PC-9 (cell line): ENCODE results near the gene MORC1. TPM values are rescaled to one million over a fixed set of nuclear protein-coding genes. Genes with fewer than 3 reads are reported as not detected.
A peak's percentile ranks its signal among the peaks of the same experiment; 100 is the strongest.
"Not testable (repeated sequence)": the region's sequence is repeated elsewhere in the genome, so short reads cannot be mapped to it uniquely, and the experiment has no call there.

Experiments
- BruUV-seq: library from RNA; stranded (reverse); fragments of 400-500 nt; replicated peaks from 2 replicates; lab custom pipeline; 2021; lab: Mats Ljungman, UMichigan
- CTCF ChIA-PET: fragments of 300-600 bp; sonication (Branson Sonifier 250); formaldehyde crosslinking; loops from one replicate; lab custom pipeline; 2022; ENCODE audit warnings: antibody characterized with exemption; lab: Charles Lee
- POLR2A ChIA-PET: fragments of 300-600 bp; sonication (Branson Sonifier 250); formaldehyde crosslinking; loops from one replicate; lab custom pipeline; 2022; ENCODE audit warnings: antibody characterized with exemption; ENCODE audit not compliant: unreplicated experiment; lab: Charles Lee
- DNase-seq, 2 experiments: peaks; one replicate each; pipeline versions ENCODE4 v3.0.0 to v3.0.0-alpha.2; 2015 to 2022; ENCODE audit warnings: mixed read lengths in 1 of 2
- H2AFZ ChIP-seq: fragments of 200-600 bp; sonication (generic); 2 replicates; pipeline ENCODE4 v1.8.1; 2017; ENCODE audit warnings: antibody characterized with exemption
- H3F3A ChIP-seq: fragments of 200-600 bp; sonication (generic); 2 replicates; pipeline ENCODE4 v1.8.1; 2017; ENCODE audit warnings: antibody characterized with exemption, mild to moderate bottlenecking, low read depth; ENCODE audit not compliant: insufficient read depth
- H3K27ac ChIP-seq: fragments of 200-600 bp; sonication (generic); 2 replicates; pipeline ENCODE4 v1.6.1; 2016; ENCODE audit warnings: mixed run types
- H3K27me3 ChIP-seq: fragments of 200-600 bp; sonication (generic); 2 replicates; pipeline ENCODE4 v1.6.1; 2016; ENCODE audit warnings: low read depth, mixed run types; ENCODE audit not compliant: insufficient read depth
- H3K36me3 ChIP-seq: fragments of 200-600 bp; sonication (generic); 2 replicates; pipeline ENCODE4 v1.6.1; 2016; ENCODE audit warnings: low read depth, mixed run types
- H3K4me1 ChIP-seq: fragments of 200-600 bp; sonication (generic); replicated peaks from 2 replicates; pipeline ENCODE4 v1.6.1; 2016; ENCODE audit warnings: mixed run types; ENCODE audit not compliant: insufficient read depth
- H3K4me2 ChIP-seq: fragments of 200-600 bp; sonication (generic); 2 replicates; pipeline ENCODE4 v1.6.1; 2017; ENCODE audit warnings: mixed run types
- H3K4me3 ChIP-seq: fragments of 200-600 bp; sonication (generic); 2 replicates; pipeline ENCODE4 v1.6.1; 2016; ENCODE audit warnings: mixed run types
- H3K79me2 ChIP-seq: fragments of 200-600 bp; sonication (generic); 2 replicates; pipeline ENCODE4 v1.6.1; 2017; ENCODE audit warnings: low read depth, mixed run types
- H3K9me2 ChIP-seq: fragments of 200-600 bp; sonication (generic); 2 replicates; pipeline ENCODE4 v1.8.1; 2017; ENCODE audit warnings: mild to moderate bottlenecking; ENCODE audit not compliant: insufficient read depth
- H3K9me3 ChIP-seq: fragments of 200-600 bp; sonication (generic); 2 replicates; pipeline ENCODE4 v1.8.1; 2016; ENCODE audit warnings: low read depth; ENCODE audit not compliant: insufficient read depth
- H4K20me1 ChIP-seq: fragments of 200-600 bp; sonication (generic); 2 replicates; pipeline ENCODE4 v1.8.1; 2017; ENCODE audit not compliant: insufficient read depth
- CTCF ChIP-seq: fragments of 200-600 bp; sonication (generic); conservative IDR thresholded peaks from 2 replicates; pipeline ENCODE4 v1.6.1; 2017; ENCODE audit warnings: mixed run types, antibody characterized with exemption, mild to moderate bottlenecking, moderate library complexity
- EZH2 ChIP-seq: fragments of 200-600 bp; sonication (generic); IDR thresholded peaks from 2 replicates; pipeline ENCODE4 v1.8.0; 2017; ENCODE audit warnings: antibody characterized with exemption, low read depth
- intact Hi-C: fragments of 100-400 bp; cut with micrococcal nuclease; formaldehyde crosslinking; loops from one replicate; pipeline ENCODE4 v1.10.0; 2022; ENCODE audit not compliant: unreplicated experiment
- total RNA-seq: library from RNA; stranded (reverse); gene quantifications from 2 replicates; pipeline ENCODE4 v1.2.3, GENCODE V29; 2021

The MORC1 gene
- total RNA-seq, 1 experiment from 2014 or later, result not detected

- BruUV-seq, result no TSS peak
- no peaks in the 10 kb centered on the region for H4K20me1 ChIP-seq
- no peaks in the 10 kb centered on the region for H3K9me3 ChIP-seq
- TF ChIP-seq CTCF (no peak), EZH2 (no peak)
- no peaks in the 10 kb centered on the region for H3K27me3 ChIP-seq
- no peaks in the 10 kb centered on the region for H3K79me2 ChIP-seq
- no peaks in the 10 kb centered on the region for H3K4me1 ChIP-seq
- no peaks in the 10 kb centered on the region for H3K36me3 ChIP-seq
- H3K27ac ChIP-seq, result no peak overlapping the region
- intact Hi-C loops, result no loop called here
- no peak overlapping the region for H2AFZ ChIP-seq
- ChIA-PET POLR2A (interaction anchor here (0.6 kb wide), 1 partner anchor 353 kb away, joined by 5 read pairs; no protein-coding TSS in a partner anchor), CTCF (no interaction called here)
- H3K4me2 ChIP-seq, result no peak overlapping the region
- no peak for DNase-seq
- H3F3A ChIP-seq, result no peaks in the 10 kb centered on the region
- H3K4me3 ChIP-seq, result no peak overlapping the region
- no peaks in the 10 kb centered on the region for H3K9me2 ChIP-seq
Measured at GRCh38 chr3:109089265-109089664, 28.7 kb downstream of the MORC1 start.

- no peaks in the 10 kb centered on the region for H3K27me3 ChIP-seq
- TF ChIP-seq CTCF (peak; percentile 95), EZH2 (no peak)
- H3K9me3 ChIP-seq, result no peaks in the 10 kb centered on the region
- intact Hi-C loops, result loop anchor here (1.0 to 5.0 kb wide), 4 partner anchors 59 to 595 kb away; no protein-coding TSS in a partner anchor
- H3F3A ChIP-seq, result no peaks in the 10 kb centered on the region
- no peaks in the 10 kb centered on the region for H3K36me3 ChIP-seq
- peak overlapping the region; percentile 8; the same call in 1 of the 2 replicates for H2AFZ ChIP-seq
- H3K4me1 ChIP-seq, result no peaks in the 10 kb centered on the region
- H3K27ac ChIP-seq, result no peak overlapping the region
- no TSS peak for BruUV-seq
- H4K20me1 ChIP-seq, result no peaks in the 10 kb centered on the region
- no peaks in the 10 kb centered on the region for H3K9me2 ChIP-seq
- H3K4me3 ChIP-seq, result no peak overlapping the region
- POLR2A ChIA-PET, result no interaction called here
- peak; percentile 41 to 45 for DNase-seq
- CTCF ChIA-PET, result interaction anchor here (0.6 to 1.4 kb wide), 5 partner anchors 56 to 1571 kb away, joined by 3 to 10 read pairs (median 4); no protein-coding TSS in a partner anchor
- no peak overlapping the region for H3K4me2 ChIP-seq
- H3K79me2 ChIP-seq, result no peaks in the 10 kb centered on the region
Measured at GRCh38 chr3:109081746-109082510, 36.0 kb downstream of the MORC1 start.

- H2AFZ ChIP-seq, H3K9me3 ChIP-seq, CTCF ChIA-PET, H3K79me2 ChIP-seq, H3F3A ChIP-seq, H4K20me1 ChIP-seq, H3K4me1 ChIP-seq, H3K36me3 ChIP-seq, H3K4me2 ChIP-seq, H3K27me3 ChIP-seq, H3K27ac ChIP-seq, H3K4me3 ChIP-seq, BruUV-seq, POLR2A ChIA-PET, H3K9me2 ChIP-seq, DNase-seq: not testable (repeated sequence)
- intact Hi-C loops, result loop anchor here (5.0 kb wide), 1 partner anchor 593 kb away; no protein-coding TSS in a partner anchor
Measured at GRCh38 chr3:109080090-109080489, 37.8 kb downstream of the MORC1 start.
